ENCODE results near the gene KCND2.
"Not testable (repeated sequence)": the region's sequence is repeated elsewhere in the genome, so short reads cannot be mapped to it uniquely, and the experiment has no call there.

The KCND2 gene

DNA sequence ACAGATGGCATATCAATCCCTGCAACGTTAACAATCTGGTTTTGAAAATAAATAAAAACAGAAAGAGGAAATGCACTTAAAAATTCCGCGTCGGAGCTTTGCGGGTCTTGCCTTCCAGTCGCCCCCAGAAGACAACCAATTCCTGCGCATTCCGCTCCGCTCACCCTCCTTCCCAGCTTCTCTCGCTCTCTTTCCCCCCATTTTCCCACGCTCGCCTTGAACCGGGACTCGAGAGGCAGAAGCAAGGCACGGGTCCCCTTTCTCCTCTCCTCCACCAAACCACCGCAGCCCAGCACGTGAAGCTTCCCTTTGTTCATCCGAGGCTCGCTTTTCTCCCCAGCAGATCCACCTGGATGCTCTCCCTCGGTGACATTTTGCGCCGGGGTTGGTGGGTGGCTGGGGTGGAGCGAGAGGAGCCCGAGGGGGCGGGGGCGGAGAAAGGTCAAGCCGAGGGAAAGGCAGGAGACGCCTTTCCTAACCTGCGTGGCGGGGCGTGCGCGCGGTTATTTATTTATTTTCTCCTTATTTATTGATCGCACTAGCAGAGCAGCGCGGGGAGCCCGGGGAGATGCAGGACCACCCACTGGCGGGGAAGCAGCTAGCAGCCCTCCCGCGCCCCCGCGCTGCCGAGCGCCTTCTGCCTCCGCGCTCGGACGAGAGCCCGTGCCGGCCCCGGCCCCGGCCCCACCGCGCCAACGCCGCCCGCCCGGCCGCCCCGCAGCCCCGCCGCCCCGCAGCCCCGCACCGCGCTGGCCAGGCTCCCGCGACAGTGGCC lies at the start of gene KCND2:
KCND2 (plus strand) TSS at position 475 of the 775 bp plus-strand sequence.
- DNase-seq = no peak

DNA sequence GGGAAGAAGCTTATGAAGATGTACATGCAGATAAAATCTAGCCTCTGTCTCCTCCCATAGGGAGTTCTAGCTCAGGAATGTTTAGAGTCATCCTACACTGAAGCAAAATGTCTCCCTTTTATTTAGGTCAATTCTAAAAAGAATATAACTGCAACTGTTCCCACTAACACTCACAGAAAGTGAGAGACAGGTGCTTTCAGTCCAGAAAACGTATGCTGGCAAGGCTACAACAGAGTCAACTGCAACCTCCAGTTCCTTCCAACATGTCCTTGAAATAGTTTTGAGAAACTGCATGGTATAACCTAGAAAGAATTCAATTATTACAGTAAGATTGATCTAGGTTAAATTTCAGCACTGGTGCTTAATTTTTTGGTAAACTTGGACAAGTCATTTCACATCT lies 46.8 kb upstream of the KCND2 start:
- DNase-seq = no peak

DNA sequence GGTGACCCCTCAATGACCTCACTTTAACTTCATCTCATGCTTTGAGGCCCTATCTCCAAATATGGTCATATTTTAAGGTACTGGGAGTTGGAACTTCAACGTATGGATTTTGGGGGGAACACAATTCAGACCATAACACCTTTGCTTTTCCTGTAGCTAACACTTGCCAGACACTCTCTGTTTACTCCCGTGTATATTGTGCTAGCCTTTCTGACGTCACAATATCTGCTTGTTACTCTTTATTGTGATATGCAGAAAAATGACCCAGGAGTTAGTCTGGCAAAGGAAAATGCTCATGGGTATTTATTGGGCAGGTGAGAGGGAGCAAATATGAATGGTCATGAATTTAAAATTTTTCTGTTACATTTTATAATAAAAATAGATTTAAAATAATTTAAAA lies 45.7 kb upstream of the KCND2 start:
- no peak for DNase-seq

DNA sequence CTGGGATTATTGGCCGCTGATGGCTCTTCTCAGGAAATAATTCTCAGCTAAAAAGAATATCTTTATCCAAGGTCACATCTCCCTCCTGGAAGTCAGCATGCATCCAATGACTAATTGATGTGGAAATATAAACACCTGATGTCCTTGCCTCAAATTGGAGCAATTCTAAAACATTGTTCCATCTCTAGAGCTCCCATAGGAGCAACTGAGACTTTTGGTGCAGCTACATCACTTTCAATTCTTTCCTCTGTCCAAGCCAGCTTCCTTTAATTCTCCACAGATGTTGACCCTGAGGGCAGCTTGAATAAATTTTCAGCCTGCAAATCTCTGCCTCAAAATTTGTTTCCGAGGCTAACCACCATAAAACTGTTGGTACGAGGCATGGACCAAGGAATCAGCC lies 43.9 kb upstream of the KCND2 start:
- no peak for DNase-seq

DNA sequence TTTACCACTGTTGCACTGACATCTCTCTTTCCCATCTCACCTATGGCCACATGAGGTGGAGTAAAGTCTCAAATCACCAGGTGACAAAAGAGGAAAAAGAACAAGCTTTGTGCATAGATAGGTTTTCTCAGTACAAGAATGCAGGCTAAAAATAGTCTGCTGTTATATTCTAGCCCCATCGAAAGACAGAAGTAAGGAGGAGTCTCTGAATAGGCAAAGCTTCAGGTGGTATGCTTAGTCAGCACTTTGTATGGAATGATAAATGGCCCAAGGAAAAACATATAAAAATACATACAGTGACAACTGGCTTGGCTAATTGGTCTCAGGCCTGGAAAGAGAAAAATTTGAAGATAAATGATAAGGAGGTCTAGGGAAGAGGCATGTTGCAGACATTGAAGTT lies 39.6 kb upstream of the KCND2 start:
- DNase-seq = no peak

DNA sequence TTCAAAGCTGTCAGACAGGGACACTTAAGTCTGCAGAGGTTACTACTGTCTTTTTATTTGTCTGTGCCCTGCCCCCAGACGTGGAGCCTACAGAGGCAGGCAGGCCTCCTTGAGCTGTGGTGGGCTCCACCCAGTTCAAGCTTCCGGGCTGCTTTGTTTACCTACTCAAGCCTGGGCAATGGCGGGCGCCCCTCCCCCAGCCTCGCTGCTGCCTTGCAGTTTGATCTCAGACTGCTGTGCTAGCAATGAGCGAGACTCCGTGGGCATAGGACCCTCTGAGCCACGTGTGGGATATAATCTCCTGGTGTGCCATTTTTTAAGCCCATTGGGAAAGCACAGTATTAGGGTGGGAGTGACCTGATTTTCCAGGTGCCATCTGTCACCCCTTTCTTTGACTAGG lies 32.6 kb upstream of the KCND2 start:
- DNase-seq = not testable (repeated sequence)

DNA sequence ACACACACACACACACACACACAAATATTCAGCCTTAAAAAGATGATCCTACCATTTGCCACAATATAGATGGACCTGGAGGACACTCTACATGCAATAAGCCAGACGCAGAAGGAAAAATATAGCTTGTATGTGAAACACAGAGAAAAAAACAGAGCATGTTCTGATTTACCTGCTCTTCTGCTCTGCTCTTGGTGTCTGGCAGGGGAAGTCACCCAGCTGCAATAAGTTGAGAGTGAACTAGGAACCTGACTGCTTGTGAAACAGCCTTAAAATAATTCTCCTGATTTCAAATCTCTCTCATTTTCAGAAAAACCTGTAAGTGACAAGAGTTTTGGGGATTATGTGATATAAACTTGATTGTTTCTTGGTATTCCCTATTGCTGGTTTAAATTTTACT lies 31.0 kb upstream of the KCND2 start:
- no peak for DNase-seq

DNA sequence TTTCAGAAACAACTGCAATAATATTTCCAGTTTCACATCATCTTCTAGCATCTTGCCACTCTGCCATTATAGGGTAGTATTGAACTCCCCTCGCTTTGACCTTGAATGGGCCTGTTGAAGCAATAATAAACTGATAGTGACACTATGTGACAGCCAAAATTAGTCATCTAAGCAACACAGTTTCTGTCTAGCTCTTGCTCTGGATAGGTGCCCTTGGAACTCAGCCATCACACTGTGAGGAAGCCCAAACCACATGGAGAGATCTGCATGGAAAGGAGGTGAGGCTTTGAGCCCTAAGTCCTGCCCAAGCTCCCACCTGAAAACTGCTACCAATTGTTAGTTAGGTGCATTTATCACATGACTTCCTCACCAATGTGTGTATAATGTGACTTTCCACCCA lies 18.1 kb upstream of the KCND2 start:
- DNase-seq = no peak

DNA sequence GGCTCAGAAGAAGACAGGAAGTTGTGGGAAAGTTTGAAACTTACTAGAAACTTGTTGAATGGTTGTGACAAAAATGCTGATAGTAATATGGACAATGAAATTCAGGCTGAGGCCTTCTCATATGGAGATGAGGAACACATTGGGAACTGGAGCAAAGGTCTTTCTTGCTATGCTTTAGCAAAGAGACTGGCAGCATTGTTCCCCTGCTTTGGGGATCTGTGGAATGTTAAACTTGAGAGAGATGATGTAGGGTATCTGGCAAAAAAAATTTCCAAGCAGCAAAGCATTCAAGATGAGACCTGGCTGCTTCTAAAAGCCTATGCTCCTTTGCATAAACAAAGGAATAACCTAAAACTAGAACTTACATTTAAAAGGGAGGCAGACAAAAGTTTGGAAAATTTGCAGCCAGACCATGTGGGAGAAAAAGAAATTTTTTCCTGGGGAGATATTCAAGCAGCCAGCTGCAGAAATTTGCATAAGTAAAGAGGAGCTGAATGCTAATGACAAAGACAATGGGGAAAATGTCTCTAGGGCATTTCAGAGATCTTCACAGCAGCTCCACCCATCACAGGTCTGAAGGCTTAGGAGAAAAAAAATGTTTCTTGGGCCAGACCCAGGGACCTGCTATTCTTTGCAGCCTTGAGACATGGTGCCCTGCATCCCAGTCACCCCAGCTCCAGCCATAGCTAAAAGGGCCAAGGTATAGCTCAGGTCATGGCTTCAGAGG lies 16.5 kb upstream of the KCND2 start:
- DNase-seq = no peak

DNA sequence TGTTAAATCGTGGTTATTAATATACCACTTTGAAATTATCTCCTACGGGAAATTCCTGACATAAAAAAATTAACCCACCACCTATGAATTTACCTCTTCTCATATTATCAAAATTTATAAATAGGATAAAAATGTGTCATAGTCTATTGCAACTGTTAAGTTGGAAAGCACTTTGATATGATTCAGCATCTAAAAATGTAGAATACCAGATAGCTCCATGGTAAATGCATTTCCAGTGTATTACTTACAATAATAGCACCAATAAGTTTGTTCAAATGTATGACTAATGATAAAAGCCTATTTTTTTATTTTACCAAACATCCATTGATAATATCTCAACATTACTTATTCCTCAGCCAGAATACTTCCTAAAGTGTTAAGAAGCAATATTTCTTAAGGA lies 13.6 kb upstream of the KCND2 start:
- DNase-seq = no peak

DNA sequence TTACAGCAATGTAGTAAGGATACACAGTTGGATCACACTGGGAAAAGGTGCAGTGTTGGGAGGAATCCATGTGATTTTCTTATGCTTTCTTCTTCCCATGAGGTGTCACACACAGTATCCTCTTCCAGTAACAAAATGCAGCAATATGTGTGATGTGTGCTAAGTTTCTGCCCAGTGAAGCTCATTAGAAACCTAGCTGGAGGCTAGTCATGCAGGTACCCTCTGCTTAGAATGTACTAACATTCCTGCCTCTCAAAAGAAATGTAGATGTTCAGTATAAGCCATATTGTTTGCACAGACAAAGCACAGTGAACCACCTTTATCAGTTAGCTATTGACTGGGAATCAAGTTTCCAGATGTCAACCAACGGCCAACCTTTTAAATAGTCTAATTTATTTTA lies 12.9 kb upstream of the KCND2 start:
- no peak for DNase-seq

DNA sequence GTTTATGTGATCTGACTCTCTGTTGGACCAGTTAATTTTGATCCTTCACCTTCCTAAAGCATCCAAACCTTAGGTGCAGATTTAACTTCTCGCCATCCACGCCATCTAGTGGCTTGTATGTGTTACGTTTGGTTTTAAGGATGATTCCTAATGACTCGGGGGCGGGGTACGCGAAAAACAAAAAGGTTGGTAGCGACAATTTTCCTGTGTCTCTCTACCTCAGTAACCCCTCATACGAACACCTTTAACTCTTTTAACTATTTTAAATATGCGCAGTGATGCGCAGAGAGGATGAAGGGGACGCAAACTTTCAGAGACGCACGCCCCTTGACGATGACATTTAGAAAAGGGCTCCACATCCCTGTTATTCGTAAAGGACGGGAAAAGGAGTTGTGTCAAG lies 714 bp upstream of the KCND2 start:
- DNase-seq = peak; percentile 7

DNA sequence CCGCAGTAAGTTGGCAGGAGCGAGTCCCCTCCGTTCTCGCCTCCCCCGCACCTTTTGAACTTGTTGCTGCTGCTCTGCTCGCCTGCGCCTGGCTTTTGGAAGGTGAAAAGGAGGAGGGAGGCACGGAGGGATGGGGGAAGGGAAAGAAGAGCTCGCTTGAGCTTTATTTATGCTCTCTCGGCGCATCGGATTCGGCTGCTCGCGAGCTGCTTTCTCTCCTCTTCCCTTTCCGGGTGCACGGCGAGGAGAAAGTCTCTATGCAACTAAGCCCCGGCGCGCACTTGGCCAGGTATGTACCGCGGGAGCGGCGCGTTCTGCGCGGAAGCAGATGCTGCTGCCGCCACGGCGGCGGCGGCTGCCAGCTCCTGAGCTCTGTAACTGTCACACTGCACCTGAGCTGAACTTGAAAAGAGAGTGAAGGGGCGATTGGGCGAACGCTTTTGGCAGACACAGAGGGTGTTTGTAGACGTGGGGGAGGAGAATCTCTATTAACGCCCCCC lies 551 bp downstream of the KCND2 start:
- DNase-seq = peak; percentile 11

DNA sequence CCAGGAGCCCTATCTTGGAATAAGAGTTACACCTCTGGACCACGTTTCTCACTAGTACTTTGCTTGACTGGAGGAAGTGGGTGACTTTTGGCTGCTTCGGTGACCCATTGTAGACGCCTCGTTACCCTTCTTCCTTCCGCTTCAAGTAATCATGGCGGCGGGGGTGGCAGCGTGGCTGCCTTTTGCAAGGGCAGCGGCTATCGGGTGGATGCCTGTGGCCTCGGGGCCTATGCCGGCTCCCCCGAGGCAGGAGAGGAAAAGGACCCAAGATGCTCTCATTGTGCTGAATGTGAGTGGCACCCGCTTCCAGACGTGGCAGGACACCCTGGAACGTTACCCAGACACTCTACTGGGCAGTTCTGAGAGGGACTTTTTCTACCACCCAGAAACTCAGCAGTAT lies 1.5 kb downstream of the KCND2 start:
- DNase-seq = no peak

DNA sequence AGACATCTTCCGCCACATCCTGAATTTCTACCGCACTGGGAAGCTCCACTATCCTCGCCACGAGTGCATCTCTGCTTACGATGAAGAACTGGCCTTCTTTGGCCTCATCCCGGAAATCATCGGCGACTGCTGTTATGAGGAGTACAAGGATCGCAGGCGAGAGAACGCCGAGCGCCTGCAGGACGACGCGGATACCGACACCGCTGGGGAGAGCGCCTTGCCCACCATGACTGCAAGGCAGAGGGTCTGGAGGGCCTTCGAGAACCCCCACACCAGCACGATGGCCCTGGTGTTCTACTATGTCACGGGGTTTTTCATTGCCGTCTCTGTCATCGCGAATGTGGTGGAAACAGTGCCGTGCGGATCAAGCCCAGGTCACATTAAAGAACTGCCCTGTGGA lies 1.9 kb downstream of the KCND2 start:
- no peak for DNase-seq

DNA sequence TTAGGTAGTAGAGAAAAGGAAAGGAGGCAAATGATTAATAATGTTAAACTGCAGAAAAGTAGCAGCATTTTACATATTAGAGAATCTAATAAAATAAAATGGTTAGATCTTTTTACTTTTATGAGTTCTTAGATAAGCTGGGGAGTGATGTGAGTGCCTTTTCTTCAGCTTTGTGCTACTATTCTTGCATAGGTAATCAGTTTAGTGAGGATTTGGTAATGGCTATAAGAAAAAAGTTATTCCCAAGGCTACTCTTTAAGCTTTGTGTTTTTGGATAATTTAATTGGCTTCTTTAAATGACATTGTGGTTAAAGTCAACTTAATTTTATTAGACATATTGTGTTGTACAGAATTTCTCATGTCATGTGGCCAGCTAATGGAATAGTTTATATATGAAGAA lies 3.7 kb downstream of the KCND2 start:
- no peak for DNase-seq

DNA sequence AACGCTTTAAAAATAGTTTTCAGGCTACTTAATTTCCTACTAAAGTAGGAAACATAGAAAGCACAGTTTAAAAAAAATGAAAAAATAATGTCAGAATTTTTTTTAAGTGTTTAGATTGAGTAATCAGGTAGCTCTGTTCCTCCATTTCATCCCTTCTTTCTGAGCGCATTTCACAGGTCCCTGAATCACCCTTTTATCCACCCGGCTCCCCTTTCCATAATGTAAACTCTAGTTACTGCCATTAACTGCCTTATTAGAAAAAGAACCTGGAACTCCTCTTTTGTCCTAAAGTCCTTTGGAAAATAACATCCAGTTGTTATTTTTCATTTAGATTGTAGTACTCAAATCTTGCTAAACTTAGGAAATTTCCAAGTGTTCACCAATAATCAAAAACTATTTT lies 5.8 kb downstream of the KCND2 start:
- no peak for DNase-seq

DNA sequence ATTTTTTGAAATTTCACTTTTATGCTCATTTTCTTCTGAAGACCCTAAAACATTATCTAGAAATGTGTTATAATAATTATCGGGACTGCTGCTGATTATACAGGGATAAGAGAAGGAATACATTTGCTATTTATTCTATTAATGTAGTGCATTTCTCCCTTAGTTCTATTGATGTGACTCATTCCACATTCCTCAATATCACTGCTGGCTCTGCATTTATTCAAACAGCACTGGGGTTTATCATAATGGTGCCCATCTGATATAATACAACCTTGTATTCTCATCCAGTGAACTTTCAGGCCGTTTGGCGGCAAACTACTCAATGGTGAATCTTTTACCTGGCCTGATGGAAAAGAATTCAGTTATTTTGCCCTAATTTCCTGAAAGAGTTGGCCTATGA lies 7.8 kb downstream of the KCND2 start:
- no peak for DNase-seq

DNA sequence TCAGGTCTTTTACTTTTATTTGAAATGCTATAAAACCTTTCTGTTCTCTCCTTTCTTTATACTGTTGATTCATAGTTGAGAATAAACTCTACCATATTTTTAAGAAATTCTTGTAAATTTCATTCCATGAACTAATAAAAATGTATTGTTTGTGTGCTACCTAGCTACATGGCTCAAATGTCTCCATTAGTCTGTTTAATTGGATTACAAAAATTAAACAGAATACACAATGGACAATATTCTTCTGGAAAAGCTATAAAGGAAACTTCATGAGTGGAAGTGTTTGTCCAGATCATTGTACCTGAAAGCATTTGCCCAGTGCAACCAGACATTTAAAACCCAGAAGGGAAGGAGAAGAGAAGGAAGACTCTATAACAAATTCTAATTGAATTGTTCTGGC lies 20.1 kb downstream of the KCND2 start:
- no peak for DNase-seq

DNA sequence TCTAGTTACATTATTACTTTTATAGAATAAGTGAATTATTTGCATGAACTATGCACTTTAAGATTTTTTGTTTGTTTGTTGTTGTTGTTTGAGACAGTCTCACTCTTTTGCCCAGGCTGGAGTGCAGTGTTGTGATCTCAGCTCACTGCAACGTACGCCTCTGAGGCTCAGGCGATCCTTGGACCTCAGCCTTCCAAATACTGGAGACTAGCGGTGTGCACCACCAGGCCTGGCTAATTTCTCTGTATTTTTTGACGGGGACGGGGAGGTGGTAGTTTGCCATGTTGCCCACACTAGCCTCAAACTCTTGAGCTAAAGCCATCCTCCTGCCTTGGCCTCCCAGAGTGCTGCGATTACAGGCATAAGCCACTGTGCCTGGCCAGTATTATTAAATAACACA lies 29.2 kb downstream of the KCND2 start:
- DNase-seq = no peak

DNA sequence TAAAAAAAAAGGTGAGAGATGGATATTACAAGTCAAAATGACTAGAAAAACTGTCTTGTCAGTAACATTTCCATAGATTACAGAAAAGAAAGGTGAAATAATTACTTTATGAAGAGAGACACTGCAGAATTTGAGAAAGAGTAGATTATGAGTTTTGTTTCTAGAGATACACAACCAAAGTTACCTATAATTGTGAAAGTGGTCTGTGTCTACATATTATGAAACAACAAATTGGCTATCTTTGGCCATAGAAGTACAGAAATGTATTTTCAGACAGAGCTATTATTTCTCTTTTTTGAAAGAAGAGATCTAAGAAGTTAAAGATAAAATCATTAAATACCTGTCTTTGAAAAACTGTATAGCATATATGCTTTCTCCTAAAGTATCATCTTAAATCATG lies 30.1 kb downstream of the KCND2 start:
- no peak for DNase-seq

DNA sequence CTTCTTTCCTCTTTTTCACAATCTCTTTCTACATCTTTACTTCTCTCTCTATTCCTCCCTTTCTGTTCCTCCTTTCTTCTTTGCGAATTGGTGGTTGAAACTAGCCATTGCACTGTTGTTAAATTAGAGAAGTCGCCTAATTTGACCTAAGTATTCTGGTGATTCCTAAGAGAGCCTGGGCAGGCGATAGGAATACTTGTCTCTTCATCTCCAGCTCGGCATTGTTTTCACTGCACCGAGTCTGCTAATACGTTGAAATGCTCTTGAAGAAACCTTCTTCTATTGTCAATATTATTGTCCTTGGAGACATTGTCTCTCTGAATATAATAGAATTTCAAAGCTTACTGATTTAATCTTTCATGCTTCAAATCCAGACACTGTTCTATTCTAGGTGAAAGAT lies 31.7 kb downstream of the KCND2 start:
- no peak for DNase-seq

DNA sequence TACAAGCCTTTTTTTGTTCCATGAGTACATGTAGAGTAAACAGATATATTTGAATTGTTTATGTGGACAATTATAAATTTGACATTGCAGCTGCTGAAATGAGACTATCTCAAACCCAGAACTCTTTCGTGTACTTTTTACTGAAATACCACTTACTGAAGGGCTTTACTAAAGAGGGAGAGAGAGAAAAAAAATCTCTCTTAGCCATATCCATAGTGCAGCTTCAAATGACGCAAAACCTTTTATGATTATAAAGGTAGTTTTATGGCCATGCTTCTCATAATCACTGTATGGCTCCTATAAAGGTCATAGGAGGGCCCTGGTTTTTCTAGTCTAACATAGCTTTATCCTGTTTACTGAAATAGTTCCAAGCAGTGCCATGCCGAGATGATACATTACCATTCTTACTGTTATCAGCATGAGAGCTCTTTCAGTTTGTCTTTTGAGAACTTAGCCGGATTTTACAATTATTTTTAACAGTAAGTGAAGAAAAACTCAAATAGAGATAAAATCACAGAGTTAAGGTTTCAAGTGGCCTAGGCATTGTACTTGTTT lies 35.1 kb downstream of the KCND2 start:
- no peak for DNase-seq

Data from stimulated activated CD4-positive, alpha-beta T cell treated with anti-CD3 and anti-CD28 coated beads, Interleukin-15, amount 100 ng/mL, for 24 hours (primary cell).